Right lobe of liver (tissue), 6 donors: ENCODE data around the gene KIRREL3. TPM values are rescaled to one million over a fixed set of nuclear protein-coding genes. Genes with fewer than 3 reads are reported as not detected.

Experiments used
- ATAC-seq, 4 donors: fragments of 200-7000 bp; cut with Tn5 transposase; one replicate each; pipeline ENCODE4 v1.9.1; 2020; ENCODE audit warnings: mild to moderate bottlenecking in 4 of 4, moderate library complexity in 4 of 4
- DNase-seq, 3 donors: peaks; one replicate each; pipeline ENCODE4 v3.0.0-alpha.2; 2020
- H3K27ac ChIP-seq, 3 donors: fragments of 200-600 bp; one replicate each; pipeline ENCODE4 v1.8.0; 2022
- H3K27me3 ChIP-seq, 2 donors: fragments of 200-600 bp; one replicate each; pipeline ENCODE4 v1.8.0; 2022
- H3K36me3 ChIP-seq, 4 donors: fragments of 200-600 bp; sonication (generic) in 1 of 4; one replicate each; pipeline versions ENCODE4 v1.5.1 to v1.8.0; 2017 to 2022; ENCODE audit warnings: control low read depth in 1 of 4
- H3K4me1 ChIP-seq, 4 donors: fragments of 200-600 bp; sonication (generic) in 1 of 4; one replicate each; pipeline versions ENCODE4 v1.5.1 to v1.8.0; 2017 to 2022; ENCODE audit warnings: control low read depth in 1 of 4
- H3K4me3 ChIP-seq, 3 donors: fragments of 200-600 bp; one replicate each; pipeline ENCODE4 v1.8.0; 2022
- H3K9me3 ChIP-seq, 4 donors: fragments of 200-600 bp; sonication (generic) in 1 of 4; one replicate each; pipeline versions ENCODE4 v1.5.1 to v1.8.0; 2017 to 2022; ENCODE audit warnings: control low read depth in 1 of 4
- POLR2A ChIP-seq: fragments of 450-650 bp; IDR thresholded peaks from one replicate; pipeline ENCODE4 v1.6.1; 2017; ENCODE audit warnings: antibody characterized with exemption, mild to moderate bottlenecking
- WGBS: methylation state at CpG from one replicate; pipeline ENCODE4 v1.1.6; 2018; ENCODE audit warnings: low coverage, low lambda C conversion rate; ENCODE audit not compliant: insufficient coverage; ENCODE audit errors: missing lambda C conversion rate; 5-methylcytosine and 5-hydroxymethylcytosine counted together
- intact Hi-C, 2 donors: fragments of 100-400 bp; cut with DNase I; formaldehyde crosslinking; loops; one replicate each; pipeline versions ENCODE4 v1.11.2 to v1.14.1; 2022
- total RNA-seq, 6 experiments: library from RNA; depleted of rRNA in 2 of 6; stranded (reverse); fragments of >200 nt in 2 of 6; fragmentation: NEBNext Ultra II Directional in 3 of 6; extraction: Animal tissue kit (Norgen Biotek cat#: 25700) in 3 of 6; gene quantifications; one replicate each; pipeline versions ENCODE4 v1.1.0 to v1.2.4, GENCODE V29; 2016 to 2023
- TF ChIP-seq, protein P1 (sequence below), 4 donors: fragments of 200-600 bp in 3 of 4; fragments of 450-650 bp in 1 of 4; IDR thresholded peaks; one replicate each; pipeline versions ENCODE4 v1.5.1 to v1.8.0; 2016 to 2022; ENCODE audit warnings: antibody characterized with exemption in 4 of 4, mild to moderate bottlenecking in 2 of 4
- donor health status: DM: no; HTN: yes; CAD: no.
- donor health status: DM: no; HTN: no; CAD: no.
- donor health status: DM: no; HTN: no; CAD: no.
- donor health status: DM: no; HTN: yes; CAD: no.
- donor health status: DM: no; HTN: yes; CAD: no.

Gene KIRREL3
- total RNA-seq, 6 experiments from 2014 or later = not detected

DNA sequence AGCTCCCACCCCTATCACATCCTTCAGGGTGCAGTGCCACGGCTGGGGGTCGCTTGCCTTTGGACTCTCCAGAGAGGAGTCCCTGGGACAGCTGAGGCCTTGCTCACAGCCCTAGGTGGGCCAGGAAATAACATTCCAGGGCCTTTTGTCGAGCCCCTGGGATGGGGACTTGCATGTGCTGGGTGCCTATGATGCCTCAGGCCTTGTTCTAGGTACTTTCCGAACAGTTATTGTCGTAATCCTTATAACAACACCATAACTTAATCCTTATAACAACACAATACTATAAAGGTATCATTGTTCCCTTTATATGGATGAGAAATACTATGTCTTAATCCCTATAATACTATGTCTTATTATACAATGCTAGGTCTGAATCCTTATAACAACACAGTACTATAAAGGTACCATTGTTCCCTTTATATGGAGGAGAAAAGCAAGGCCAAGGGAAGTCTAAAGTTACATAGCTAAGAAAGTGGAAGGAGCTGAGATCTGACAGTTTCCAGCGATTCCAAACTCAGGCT lies 408.5 kb downstream of the KIRREL3 start:
- ATAC-seq = no peak
- H3K27ac ChIP-seq = no peak overlapping the region
- no peaks in the 10 kb centered on the region for H3K4me1 ChIP-seq
- no peak overlapping the region for H3K4me3 ChIP-seq
- WGBS = 92% methylated on average over 4 of the region's 6 CpGs
- H3K36me3 ChIP-seq = no peaks in the 10 kb centered on the region
- H3K9me3 ChIP-seq = no peaks in the 10 kb centered on the region
- no peak for DNase-seq
- TF ChIP-seq, protein P1, sequence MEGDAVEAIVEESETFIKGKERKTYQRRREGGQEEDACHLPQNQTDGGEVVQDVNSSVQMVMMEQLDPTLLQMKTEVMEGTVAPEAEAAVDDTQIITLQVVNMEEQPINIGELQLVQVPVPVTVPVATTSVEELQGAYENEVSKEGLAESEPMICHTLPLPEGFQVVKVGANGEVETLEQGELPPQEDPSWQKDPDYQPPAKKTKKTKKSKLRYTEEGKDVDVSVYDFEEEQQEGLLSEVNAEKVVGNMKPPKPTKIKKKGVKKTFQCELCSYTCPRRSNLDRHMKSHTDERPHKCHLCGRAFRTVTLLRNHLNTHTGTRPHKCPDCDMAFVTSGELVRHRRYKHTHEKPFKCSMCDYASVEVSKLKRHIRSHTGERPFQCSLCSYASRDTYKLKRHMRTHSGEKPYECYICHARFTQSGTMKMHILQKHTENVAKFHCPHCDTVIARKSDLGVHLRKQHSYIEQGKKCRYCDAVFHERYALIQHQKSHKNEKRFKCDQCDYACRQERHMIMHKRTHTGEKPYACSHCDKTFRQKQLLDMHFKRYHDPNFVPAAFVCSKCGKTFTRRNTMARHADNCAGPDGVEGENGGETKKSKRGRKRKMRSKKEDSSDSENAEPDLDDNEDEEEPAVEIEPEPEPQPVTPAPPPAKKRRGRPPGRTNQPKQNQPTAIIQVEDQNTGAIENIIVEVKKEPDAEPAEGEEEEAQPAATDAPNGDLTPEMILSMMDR (IDR thresholded peaks at IDR 0.05) = no peak
- TF ChIP-seq POLR2A = no peak
- no peaks in the 10 kb centered on the region for H3K27me3 ChIP-seq
- intact Hi-C loops = no loop called here

DNA sequence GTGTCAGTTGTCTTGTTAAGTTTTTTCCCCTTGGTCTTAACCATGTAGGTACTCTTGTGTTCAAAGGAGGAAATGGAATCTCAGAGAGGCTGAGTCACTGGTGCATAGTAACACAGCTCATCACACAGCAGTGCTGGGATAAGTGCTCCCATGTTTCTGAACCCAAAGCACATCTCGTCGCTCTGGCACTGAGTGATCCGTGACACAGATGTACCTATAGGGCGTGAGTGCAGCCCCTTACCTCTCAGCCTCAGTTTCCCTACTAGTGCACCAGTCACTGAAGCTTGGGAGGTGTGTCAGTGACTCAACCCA lies 411.1 kb downstream of the KIRREL3 start:
- no peaks in the 10 kb centered on the region for H3K9me3 ChIP-seq
- H3K27me3 ChIP-seq = no peaks in the 10 kb centered on the region
- WGBS = 87% methylated on average over 3 of the region's 4 CpGs
- intact Hi-C loops = no loop called here
- H3K4me3 ChIP-seq = no peak overlapping the region
- H3K4me1 ChIP-seq = no peaks in the 10 kb centered on the region
- TF ChIP-seq POLR2A = no peak
- TF ChIP-seq, protein P1 (IDR thresholded peaks at IDR 0.05) = no peak
- no peaks in the 10 kb centered on the region for H3K36me3 ChIP-seq
- no peak overlapping the region for H3K27ac ChIP-seq
- ATAC-seq (no peak), DNase-seq (no peak)

DNA sequence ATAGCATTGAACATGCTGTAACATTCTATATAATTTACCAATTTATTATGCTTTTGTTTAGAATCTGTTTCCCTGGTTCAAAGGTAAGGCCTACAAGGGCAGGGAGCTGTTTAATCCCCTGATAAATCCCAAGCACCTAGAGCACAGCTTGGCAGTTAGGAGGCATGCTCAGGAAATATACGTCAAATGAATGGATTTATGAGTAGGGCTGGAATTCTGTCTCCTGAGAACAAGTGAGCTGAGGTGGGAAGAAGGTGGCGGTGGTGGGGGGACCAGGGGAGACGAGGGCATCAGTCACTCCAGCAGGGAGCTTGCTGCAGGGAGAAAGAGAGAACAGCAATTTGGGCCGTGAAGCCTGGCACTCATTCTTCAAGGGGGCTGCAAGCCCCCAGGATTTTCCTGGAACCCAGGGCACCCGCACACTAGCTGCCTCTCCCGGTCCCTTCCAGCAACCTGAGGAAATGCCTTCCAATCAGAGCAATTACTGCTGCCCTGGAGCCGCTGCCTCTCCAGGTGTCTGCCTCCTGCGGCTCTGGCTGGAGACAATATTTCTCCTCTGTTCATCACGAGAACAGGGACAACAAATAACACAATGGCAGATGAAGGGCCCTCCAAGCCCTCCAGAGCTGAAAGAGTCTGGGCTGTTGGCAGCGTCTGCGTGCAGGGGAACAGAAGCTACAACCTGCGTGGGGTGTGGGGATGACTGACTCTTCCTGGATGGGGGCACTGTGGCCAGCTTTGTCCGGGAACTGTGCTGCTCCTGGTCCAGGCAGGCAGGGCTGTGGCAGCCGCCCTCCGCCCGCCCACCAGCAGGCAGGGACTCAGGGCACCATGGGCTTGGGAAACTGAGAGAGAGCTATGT lies 411.7 kb downstream of the KIRREL3 start:
- intact Hi-C loops = no loop called here
- Histone ChIP-seq H3K27me3 (no peaks in the 10 kb centered on the region), H3K4me3 (no peak overlapping the region), H3K36me3 (no peaks in the 10 kb centered on the region), H3K27ac (no peak overlapping the region), H3K4me1 (no peaks in the 10 kb centered on the region), H3K9me3 (no peaks in the 10 kb centered on the region)
- TF ChIP-seq POLR2A = no peak
- TF ChIP-seq, protein P1 (IDR thresholded peaks at IDR 0.05) = no peak
- 68% methylated on average over 4 of the region's 16 CpGs for WGBS
- ATAC-seq (no peak), DNase-seq (no peak)

DNA sequence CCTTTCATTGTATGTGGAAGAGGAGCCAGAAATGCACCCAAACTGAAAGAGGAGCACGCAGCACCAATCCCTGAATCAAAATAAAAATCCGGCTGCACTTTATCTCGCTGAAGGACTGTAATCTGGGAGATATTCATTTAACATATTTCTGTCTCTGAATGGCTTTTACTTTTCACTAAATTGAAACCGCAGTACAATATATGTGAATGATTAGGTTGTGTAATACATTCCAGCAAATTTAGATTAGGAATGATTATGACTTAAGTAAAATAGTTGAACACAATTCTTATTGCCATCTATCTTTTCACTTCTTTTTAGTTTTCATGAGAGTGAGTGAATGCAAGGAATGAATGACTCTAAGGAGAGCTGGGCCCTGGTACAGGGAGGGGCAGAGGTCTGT lies 413.0 kb downstream of the KIRREL3 start:
- no peak for DNase-seq
- TF ChIP-seq, protein P1 (IDR thresholded peaks at IDR 0.05) = no peak
- TF ChIP-seq POLR2A = no peak
- Histone ChIP-seq H3K27me3 (no peaks in the 10 kb centered on the region), H3K36me3 (no peaks in the 10 kb centered on the region), H3K9me3 (no peaks in the 10 kb centered on the region), H3K27ac (no peak overlapping the region), H3K4me3 (no peak overlapping the region), H3K4me1 (no peaks in the 10 kb centered on the region)
- intact Hi-C loops = no loop called here
- 79% methylated on average over 4 of the region's 4 CpGs for WGBS
- ATAC-seq = no peak
